Measurements from ENCODE around the gene PPCDC.

The PPCDC gene, protein sequence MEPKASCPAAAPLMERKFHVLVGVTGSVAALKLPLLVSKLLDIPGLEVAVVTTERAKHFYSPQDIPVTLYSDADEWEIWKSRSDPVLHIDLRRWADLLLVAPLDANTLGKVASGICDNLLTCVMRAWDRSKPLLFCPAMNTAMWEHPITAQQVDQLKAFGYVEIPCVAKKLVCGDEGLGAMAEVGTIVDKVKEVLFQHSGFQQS

DNA sequence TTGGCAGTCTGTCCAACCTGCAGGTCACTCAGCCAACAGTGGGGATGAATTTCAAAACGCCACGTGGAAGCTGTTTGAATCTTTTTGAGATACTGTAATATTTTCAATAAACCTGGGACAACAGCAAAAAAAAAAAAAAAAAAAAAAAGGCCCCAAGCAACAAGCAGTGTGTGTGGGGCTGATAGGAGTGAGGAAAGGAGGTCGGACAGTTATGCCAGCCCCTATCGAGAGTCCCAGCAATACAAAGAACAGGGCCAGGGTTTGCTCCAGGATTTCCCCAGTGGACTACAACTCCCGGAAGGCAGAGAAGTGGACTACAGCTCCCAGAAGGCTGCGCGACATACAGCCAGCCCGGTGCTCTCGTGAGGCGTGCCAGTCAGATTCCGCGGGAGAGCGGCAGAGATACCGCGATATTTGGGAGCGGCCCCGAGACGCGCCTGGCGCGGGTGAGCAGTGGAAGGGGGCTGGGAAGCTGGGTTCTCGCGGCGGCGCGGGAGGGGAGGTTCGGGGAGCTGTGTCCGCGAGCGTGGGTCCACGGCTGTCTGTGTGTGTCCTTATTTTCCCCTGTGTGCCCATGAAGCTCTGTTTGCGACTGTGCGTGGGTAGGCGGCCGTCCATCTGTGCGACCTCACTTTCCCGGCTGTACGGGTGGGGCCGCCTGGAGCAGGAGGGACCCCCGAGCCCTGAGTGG, at the start of gene PPCDC:
TSS of gene PPCDC (plus strand) at position 410 of the 691 bp plus-strand sequence. CDS start 4,729 bp downstream, outside the sequence.
- DNase-seq: peak; percentile 97

DNA sequence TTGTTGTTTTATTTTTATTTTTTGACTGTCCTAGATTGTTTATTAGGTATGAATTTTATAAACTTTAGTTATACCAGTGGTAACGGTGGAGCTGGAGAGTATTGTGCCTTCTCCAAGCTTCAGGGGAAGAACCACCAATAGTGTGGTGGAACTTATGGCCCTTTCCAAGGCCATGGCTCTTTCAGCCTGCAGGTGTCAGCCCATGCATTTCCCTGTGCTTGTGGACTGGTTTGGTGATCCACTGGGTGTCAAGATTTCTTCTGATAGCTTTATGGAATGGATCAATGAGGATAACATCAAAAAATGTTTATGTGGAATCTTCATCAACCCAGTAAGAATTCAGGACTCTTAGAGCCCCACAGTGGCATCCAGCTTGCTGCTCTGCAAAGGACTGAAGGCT, 47.2 kb upstream of the PPCDC start:
- DNase-seq: no peak

DNA sequence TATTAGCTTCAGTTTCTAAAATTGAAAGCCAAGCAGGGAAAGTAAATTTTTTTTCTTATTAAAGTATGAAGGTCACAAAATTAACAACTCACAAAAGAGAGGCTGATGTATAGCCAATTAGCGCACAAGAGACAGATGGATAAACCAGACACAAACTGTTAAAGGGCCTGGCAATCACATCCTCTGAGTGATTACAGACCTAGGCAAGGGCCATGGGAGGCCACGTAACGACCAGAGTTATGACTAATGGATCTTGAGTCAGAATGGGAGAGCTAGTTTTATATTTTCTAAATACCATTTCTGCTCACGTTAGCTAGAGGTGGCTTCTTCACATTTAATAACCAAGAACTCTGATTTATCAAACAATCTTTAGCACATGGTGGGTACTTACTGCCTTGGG, 45.8 kb upstream of the PPCDC start:
- no peak for DNase-seq

DNA sequence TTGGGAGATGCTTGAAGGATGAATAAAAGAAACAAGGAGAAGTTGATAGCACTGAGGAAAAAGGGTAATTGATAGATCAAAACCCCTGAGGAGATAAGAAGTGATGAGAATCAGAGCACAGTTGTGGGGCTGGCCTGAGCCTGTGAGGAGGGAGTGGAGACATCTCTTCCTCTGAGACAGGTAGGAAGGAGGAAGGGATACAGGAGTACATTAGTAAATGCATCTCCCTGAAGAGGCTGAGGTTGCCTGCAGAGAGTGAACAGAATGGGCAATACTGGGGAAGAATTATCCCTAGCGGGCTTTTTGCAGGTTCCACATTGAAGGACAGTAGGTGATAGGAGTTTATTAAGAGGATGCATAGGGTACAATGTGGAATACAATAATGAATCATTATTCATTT, 45.3 kb upstream of the PPCDC start:
- DNase-seq: no peak

DNA sequence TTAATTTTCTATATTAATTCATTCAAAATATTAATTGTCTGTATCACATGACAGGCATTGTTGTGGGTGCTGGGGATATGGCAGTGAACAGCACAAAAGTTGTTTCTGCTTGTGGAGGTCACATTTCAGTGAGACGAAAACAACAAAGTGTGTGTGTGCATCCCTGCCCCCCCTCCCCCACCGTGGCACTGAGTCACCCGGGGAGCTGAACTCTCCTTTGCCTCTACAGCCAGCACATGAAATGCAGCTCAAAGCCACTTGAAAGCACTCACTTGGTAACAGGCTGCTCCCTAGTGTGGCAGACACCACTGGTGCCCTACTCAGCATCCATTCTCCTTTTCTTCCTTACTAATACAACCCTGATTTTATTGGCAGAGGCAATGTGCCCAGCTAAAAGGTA, 44.9 kb upstream of the PPCDC start:
- no peak for DNase-seq

DNA sequence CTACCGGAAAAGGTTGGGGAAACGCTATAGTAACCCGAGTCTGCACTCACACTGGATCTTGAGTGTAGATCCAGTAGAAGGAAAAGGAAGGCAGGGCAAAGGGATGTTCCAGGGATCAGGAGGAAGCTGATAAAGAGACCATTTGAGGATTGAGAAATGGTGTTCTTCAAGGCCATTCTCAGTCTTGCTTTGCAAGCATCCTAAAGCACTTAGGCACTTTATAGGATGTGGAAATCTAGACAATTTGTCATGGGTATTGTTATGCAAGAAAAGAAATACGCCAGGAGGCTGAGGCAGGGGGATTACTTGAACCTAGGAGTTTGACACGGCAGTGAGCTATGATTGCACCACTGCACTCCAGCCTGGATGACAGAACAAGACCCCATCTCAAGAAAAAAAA, 41.2 kb upstream of the PPCDC start:
- peak; percentile 69 for DNase-seq

DNA sequence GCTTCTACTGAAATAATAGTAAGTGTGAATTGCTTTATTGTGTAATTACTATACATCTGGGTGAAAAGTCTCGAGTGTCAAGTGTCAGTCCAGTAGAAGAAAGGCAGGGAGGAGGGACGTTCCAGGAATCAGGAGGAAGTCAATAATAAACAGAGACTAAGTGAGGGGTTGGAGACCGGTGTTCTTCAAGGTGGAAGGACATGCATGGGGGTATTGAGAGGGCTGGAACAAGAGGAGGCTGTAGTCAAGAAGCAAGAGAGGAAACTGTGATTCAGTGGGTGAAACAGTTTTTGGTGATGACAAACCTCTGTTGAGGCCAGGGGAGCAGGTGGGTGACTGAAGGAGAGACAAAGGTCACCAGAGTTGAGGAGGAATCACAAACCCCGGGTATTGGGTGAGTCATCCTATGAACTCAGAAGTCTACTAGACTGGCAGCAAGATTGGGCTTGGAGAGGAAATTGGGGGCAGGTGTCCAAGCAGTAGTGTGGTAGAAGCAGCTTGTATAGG, 39.6 kb upstream of the PPCDC start:
- peak; percentile 67 for DNase-seq

DNA sequence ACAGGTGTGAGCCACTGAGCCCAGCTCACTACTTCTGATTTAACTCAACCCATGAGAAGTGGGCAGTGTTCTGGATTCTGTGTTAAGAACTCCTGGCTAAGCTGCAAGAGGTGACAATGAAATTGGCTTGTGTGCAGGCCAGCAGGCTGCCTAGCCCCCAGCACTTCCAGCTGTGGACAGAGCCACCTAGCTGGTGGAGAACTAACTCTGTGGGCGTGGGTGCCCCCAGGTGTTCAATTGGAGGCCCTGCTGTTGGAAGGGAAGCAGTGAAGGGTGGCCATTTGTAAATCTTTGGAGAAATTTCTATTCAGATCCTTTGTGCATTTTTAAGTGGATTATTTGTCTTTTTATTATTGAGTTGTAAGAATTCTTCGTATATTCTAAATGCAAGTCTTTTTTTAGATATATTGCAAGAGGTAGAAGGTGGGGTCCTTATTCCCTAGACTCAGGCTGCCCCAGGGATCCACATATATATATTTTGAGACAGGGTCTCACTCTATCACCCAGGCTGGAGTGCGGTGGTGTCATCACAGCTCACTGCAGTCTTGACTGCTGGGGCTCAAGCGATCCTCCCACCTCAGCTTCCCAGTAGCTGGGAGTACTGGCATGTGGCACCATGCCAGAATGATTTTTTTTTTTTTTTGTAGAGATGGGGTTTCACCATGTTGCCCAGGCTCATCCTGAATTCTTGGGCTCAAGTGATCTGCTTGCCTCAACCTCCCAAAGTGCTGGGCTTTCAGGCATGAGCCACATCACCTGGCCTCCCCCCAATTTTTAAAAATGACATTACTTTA, 35.2 kb upstream of the PPCDC start:
- DNase-seq: no peak

DNA sequence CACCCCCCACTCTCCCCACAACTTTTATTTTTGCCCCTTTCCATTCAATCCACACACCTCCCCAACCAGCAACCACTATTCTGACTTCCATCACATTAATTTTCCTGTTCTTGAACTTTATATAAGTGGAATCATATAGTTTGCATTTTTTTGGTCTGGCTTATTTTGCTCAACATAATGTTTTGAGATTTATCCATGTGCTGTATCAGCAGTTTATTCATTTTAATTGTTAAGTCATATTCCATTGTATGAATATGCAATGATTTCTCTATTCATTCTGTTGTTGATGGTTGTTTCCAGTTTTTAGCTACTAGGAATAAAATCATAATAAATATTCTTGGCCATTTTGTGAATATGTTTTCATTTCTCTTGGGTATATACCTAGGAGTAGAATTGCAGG, 33.9 kb upstream of the PPCDC start:
- DNase-seq: no peak

DNA sequence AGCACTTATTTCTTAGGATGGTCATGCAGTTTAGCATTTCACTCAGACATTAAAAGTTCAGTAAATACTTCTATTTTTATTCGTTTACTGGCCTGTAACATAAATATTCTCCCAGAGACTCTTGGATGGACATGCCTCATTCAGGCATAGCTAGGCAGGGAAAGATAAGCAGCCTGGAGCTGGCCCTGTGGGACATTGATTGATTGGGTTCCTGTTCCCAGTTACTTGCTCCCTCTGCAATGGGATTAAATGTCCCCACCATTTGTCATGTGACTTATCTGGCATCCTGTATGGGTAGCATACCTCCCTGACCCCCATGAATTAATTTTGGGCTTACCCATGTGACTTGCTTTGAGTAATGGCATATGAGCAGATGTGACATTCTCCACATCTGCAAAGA, 30.8 kb upstream of the PPCDC start:
- DNase-seq: no peak

DNA sequence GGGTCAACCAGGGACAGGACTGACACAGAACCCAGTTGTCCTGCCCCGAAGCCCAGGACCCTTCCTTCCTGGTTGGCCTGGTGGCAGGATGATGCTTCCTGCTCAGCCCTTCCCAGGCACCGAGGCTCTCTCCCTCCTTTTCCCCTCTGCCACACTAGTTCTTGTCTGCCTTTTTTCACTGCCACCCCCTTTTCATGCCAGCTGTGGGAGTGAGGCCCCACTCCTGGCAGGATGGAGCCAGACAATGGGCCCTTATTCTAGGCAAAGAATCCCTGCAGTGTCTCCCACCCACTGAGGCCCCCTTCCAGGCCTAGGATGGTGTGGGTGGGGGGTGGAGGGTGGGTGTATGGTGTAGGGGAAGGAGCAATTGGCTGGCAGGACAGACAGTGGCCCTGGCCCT, 29.2 kb upstream of the PPCDC start:
- DNase-seq: no peak

DNA sequence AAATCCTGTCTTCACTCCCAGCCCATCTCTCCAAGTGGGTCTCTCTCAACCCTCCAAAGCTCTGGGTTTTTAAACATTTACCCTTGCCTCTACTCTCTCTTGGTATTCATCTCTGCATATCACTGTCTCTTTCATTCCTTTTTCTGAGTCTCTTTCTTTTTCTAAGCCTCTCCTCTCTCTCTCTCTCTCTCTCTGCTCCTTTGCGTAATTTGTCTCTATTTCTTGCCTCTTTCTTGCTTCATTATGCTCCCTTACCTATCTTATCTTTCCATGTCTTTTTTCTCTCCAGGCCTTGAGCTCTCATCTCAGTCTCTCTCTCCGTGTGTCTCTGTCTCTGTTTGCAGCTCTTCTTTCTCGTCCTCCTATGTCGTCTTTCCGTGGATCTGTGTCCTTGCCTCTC, 28.7 kb upstream of the PPCDC start:
- DNase-seq: no peak

DNA sequence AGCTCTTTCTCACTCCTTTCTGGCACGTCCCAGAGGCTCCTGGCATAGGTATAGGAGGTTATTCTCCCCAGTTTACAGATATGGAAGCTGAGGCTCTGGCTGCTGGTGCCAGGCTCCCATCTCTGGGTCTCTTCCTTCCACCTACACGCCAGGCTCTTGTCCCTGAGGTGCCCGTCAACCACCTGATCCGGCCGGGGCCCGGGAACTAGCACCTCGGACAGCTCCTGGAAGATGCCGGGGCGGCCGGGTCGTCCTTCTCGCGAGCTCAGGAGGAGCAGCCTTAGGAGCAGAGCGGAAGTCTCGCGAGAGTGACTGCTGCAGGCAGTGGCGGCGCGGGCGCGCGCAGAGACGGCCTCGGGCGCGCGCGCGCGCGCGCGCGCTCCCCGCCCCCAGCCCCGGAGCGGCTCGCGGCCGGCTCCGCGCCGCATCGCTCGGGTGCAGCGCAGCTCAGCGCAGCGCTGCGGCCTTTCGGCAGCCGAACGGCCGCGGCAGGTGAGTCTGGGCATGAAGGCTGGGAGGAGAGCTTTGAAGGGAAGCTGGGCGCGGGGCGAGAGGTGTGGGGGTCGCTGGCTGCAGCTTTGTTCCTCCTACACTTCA, 28.1 kb upstream of the PPCDC start, which contains the start of gene SCAMP5:
TSS of gene SCAMP5 (plus strand) at position 382 of the 597 bp plus-strand sequence. CDS start 16,277 bp downstream, outside the sequence.
- DNase-seq: peak; percentile 89

DNA sequence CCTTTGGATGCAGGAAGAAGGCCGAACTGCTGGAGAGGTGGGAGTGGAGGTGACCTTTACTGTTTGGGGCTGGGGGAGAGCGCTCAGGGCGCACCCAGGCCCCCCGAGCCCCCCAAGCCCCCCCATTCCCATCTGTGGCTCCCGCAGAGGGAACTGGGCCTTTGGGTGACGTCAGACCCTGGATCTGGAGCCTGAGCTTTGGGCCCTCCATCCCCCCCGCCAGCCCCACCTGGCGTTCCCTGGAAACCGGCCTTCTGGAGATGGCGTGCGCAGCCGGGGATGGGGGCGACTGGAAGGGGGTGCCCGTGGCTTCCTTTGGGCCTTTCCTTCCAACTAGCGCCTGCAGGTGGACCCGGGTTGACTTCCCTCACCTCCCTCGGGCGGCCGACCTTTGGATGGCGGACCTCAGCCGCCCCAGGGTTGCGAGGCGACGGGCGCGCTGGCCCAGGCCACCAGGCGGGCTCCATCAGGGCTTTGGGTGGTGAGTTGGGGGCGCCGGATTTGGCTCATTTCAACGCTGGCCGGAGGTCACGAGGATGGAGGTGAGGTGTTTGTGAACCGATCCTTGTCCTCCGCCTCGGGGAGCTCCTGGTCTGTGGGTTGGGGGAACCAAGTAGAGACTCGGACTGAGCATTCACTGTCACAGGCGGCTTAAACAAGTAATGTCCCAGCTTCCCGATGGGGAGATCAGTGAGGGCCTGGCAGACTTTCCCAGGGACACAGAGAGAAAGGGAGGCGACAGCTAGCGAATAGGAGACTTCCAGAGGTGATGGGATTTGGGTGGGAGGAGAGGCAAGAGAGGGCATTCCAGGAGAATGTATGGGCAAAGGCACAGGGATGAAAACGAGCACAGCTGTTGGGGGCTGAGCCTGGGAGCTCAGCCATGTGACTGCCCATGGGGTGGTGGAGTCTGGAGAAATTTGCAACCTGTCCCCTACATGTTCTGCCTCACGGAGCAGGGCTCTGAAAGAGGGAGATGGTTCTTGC, 27.3 kb upstream of the PPCDC start:
- DNase-seq: no peak

DNA sequence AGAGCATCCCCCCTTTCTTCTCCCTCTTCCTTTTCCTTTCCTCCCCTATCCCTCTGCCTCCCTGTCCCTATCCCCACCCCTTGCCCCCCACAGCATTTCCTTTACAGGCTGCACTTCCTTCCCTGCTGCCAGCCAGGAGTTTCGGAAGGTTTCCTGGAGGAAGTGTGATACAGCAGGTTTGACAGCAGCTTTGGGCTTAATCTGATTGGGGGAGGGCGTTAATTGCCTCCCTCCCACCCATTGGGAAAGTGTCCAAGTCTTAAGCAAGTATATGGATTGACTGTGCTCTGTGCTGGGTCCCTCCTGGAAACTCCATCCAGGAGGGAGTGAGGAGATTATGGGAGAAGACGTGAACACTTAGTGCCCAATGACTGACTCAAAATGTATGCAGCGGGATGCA, 26.2 kb upstream of the PPCDC start:
- no peak for DNase-seq

DNA sequence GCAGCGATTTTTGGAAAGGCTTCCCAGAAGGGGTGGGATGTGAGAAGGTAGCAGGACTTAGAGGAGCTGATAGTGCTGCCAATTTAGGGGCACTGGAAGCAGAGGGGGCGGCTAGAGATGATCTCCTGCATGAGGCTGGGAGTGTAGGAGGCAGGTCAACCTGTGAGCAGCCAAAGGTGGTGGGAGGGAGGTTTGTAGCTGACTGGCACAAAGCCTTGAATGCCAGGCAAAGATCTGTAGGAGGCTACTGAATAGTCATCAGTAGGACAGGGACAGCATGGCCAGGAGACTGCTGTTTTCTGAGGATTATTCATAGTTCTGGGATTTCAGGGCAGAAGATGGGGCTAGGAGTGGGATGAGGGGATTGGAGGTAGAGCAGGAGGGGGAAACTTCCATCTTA, 25.8 kb upstream of the PPCDC start:
- no peak for DNase-seq

DNA sequence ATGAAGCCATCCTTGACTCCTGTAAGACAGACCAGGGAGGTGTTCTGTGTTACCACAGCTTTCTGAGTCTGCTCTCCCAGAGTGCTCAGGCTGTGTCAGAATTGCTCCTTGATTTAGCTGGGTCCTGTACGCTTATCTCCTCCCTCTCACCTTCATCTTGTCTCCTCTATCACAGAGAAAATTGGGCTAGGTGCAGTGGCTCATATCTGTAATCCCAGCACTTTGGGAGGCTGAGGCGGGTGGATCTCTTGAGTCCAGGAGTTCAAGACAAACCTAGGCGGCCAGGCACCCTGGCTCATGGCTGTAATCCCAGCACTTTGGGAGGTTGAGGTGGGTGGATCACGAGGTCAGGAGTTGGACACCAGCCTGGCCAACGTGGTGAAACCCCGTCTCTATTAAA, 22.1 kb upstream of the PPCDC start:
- DNase-seq: no peak

DNA sequence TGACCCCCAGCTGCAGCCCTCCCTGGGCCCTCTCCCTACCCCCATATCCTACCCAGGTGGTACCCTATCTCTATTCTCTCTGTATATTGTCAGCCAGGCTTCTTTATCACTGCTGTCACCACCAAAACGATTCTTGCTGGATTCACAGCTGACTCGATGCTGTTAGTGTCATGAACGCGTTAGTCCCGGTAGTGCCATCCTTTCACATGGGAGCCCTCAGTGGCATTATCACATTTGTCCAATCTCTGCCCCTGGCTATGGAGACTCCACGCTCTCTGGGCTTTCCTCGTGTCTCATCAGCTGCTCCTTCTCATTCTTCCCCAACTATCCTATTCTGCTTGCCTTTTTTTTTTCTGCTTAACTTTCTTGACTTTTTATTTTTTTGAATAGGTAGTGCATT, 21.0 kb upstream of the PPCDC start:
- no peak for DNase-seq

DNA sequence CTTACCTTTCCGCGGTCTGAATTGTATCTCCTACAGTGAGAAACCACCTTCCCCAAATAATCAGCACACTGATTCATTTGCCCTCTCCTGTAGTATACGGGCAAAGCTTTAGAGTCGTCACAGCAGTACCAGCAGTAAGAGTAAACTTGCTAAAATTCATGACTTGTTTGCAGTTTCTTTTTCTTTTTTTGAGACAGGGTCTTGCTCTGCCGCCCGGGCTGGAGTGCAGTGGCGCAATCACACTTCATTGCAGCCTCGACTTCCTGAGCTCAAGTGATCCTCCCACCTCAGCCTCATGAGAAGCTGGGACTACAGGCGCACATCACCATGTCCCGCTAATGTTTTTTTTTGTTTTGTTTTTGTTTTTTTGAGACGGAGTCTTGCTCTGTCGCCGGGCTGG, 16.2 kb upstream of the PPCDC start:
- DNase-seq: no peak

DNA sequence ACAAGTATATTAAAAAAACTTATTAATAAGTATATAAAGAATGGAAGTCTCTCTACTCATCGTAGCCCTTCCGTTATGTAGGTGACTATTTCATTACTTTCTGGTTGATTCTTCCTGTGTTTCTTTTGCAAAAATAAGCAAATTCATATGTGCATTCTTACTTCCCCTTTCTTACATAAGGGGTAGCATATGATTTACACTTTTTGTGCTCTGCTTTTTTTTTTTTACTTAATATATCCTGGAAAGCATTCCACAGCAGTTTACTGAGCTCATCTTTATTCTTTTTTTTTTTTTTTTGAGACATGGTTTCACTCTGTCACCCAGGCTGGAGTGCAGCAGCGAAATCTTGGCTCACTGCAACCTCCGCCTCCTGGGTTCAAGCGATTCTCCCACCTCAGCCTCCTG, 15.2 kb upstream of the PPCDC start:
- DNase-seq: peak; percentile 60

DNA sequence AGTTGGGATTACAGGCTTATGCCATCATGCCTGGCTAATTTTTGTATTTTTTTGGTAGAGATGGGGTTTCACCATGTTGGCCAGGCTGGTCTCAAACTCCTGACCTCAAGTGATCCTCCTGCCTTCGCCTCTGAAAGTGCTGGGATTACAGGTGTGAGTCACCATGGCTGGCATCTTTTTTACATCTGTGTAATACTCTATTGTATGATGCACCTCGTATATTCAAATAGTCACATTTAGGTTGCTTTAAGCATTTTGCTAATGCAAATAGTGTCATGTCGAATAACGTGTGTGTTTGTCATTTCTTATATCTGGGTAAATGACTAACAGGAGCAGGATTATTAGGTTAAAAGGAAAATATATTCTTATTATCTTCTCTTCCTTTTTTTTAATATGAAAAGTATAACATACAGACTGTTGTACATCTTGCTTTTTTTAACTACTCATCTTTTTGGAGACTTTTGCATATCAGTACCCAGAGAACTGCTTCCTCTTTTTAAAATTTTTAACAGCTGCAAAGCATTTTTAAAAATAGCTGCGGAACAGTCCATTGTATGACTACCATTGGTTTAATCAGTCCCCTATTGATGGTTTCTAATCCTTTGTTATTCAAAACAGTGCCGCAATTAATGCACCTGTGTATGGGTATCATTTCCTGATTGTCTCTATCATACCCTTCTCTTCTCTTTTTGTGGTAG, 14.6 kb upstream of the PPCDC start:
- peak; percentile 28 for DNase-seq

Data from inflammatory macrophage treated with lipopolysaccharide for 4 hours (primary cell).